Nephron (organoid): ENCODE data around the gene PHF21A.

ENCODE experiments used
- H3K27ac Mint-ChIP-seq, 3 experiments: 2 replicates each; pipeline ENCODE4 v1.8.0; 2020; ENCODE audit warnings: mixed read lengths in 3 of 3, mild to moderate bottlenecking in 2 of 3, moderate library complexity in 1 of 3
- H3K27me3 Mint-ChIP-seq: 2 replicates; pipeline ENCODE4 v1.8.0; 2021; ENCODE audit warnings: low read depth, mild to moderate bottlenecking, moderate library complexity, mixed read lengths
- H3K36me3 Mint-ChIP-seq: 2 replicates; pipeline ENCODE4 v1.8.0; 2020; ENCODE audit warnings: low read depth, mixed read lengths
- H3K4me1 Mint-ChIP-seq: 2 replicates; pipeline ENCODE4 v1.8.0; 2020; ENCODE audit warnings: mixed read lengths
- H3K4me3 Mint-ChIP-seq, 3 experiments: 2 replicates each; pipeline ENCODE4 v1.8.0; 2020; ENCODE audit warnings: mild to moderate bottlenecking in 3 of 3, mixed read lengths in 3 of 3, moderate library complexity in 2 of 3
- H3K9me3 Mint-ChIP-seq: 2 replicates; pipeline ENCODE4 v1.8.0; 2020; ENCODE audit warnings: mixed read lengths
- TF ChIP-seq, protein P1 (sequence below), 3 experiments: fragments of 200-600 bp; sonication (generic); IDR thresholded peaks; one replicate each; pipeline ENCODE4 v1.5.0; 2021; ENCODE audit warnings: antibody characterized with exemption in 3 of 3; ENCODE audit not compliant: unreplicated experiment in 3 of 3

The PHF21A gene

GRCh38 chr11:45922425-45923082 lies 198.7 kb downstream of the PHF21A start, which contains the start of gene LARGE2:
TSS of gene LARGE2 (plus strand) at chr11:45922656. CDS start at chr11:45922883, 227 bp downstream.
- Mint-ChIP-seq H3K4me1 (peaks cover 19% of the 10 kb centered on the region), H3K4me3 (peak within 1 kb of the TSS; percentile 78 to 84 (median 81)), H3K27me3 (peaks cover 58% of the 10 kb centered on the region), H3K36me3 (no peaks in the 10 kb centered on the region), H3K9me3 (no peaks in the 10 kb centered on the region), H3K27ac (peak within 1 kb of the TSS; percentile 94 to 96 (median 96))
- TF ChIP-seq, protein P1, sequence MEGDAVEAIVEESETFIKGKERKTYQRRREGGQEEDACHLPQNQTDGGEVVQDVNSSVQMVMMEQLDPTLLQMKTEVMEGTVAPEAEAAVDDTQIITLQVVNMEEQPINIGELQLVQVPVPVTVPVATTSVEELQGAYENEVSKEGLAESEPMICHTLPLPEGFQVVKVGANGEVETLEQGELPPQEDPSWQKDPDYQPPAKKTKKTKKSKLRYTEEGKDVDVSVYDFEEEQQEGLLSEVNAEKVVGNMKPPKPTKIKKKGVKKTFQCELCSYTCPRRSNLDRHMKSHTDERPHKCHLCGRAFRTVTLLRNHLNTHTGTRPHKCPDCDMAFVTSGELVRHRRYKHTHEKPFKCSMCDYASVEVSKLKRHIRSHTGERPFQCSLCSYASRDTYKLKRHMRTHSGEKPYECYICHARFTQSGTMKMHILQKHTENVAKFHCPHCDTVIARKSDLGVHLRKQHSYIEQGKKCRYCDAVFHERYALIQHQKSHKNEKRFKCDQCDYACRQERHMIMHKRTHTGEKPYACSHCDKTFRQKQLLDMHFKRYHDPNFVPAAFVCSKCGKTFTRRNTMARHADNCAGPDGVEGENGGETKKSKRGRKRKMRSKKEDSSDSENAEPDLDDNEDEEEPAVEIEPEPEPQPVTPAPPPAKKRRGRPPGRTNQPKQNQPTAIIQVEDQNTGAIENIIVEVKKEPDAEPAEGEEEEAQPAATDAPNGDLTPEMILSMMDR (IDR thresholded peaks at IDR 0.05; ENCODE audit: unreplicated experiment in 3 of 3): no peak

DNA sequence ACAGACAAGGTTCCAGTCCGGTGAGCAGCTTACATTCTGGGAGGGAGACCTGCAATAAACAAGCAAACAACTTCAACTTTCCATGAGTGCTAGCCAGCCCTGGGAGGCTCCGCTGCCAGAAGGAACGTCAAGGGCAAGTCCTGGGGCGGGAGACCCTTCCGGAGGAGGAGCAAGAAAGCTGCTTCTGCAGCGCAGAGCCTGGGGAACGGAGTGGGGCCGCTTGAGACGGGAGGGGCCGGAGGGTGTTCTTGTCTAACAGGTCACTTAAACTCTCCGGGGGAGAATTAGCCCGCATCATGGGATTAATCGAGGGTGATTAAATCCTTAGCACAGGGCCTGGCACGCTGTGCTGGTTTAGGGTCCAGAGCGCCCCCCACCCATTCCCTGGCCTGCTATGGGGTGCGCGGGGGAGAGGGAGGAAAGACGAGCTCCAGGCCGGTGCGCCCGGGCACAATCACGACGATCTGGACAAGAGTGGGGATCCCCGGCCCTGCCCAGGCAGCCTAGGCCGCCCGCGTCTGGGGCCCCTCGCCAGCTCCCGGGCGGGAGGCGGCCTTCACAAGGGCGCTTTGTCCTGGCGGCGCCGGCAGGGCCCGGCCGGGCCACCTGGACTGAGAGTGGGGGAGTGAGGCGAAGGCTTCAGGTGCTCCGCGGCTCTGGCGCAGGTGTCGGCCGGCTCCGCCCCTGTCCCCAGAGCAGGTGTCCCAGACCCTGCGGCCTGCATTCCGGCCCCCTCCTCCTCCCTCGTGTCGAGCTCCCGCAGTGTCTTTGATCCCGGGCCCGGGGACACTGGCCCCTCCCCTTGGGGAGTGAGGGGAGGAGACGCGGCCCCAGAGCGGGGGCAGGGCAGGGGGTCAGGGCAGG lies 199.5 kb downstream of the PHF21A start:
- Mint-ChIP-seq H3K9me3 (no peaks in the 10 kb centered on the region), H3K4me1 (peaks cover 19% of the 10 kb centered on the region)

DNA sequence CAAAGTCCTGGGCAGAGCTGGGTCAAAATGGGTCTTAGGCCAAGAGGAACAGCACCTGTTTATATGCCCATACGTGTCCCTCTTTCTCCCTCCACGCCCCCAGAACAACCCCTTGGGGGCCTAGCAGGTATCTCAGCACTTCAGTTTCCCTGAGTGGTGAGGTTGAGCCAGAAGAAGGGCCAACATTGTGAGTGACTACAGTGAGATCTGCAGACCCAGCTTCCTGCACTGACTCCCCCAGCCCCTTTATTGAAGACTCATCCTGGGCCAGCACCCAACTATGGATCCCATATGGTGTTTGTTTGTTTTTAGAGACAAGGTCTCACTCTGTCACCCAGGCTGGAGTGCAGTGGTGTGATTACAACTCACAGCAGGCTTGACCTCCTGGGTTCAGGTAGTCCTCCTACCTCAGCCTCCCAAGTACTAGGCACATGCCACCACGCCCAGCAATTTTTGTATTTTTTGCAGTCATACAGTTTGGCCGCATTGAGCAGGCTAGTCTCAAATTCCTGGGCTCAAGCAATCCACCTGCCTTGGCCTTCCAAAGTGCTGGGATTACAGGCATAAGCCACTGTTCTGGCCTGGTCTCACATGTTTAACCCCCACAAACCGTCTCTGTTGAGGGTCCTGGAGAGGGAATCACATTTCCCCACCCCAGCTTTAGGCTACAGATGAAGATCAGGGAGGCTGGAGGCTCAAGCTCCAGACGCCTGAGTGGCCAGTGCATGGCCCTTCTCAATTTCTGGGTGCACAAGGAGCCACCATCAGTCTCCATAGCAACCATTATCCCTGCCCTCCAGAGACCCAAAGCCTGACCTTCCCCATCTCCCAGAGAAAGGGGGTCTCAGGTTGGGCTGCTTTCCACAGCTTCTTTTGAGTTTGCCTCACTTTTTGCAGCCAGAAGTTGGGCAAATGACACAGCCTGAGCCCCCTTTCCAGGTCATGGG lies 200.4 kb downstream of the PHF21A start:
- H3K36me3 Mint-ChIP-seq: no peaks in the 10 kb centered on the region
- TF ChIP-seq, protein P1 (IDR thresholded peaks at IDR 0.05; ENCODE audit: unreplicated experiment in 3 of 3): no peak
- H3K27ac Mint-ChIP-seq: peak overlapping the region; percentile 94 to 96 (median 96)
- H3K4me3 Mint-ChIP-seq: peak overlapping the region; percentile 78 to 94 (median 89)
- peaks cover 48% of the 10 kb centered on the region for H3K27me3 Mint-ChIP-seq
- no peaks in the 10 kb centered on the region for H3K9me3 Mint-ChIP-seq
- H3K4me1 Mint-ChIP-seq: peaks cover 19% of the 10 kb centered on the region

More for the DNA sequence above, 199.5 kb downstream of the PHF21A start:
- TF ChIP-seq, protein P1 (IDR thresholded peaks at IDR 0.05; ENCODE audit: unreplicated experiment in 3 of 3): no peak
- Mint-ChIP-seq H3K27ac (peak overlapping the region; percentile 94 to 96 (median 96)), H3K27me3 (peaks cover 54% of the 10 kb centered on the region), H3K4me3 (peak overlapping the region; percentile 78 to 84 (median 81)), H3K36me3 (no peaks in the 10 kb centered on the region)

- H3K4me1 Mint-ChIP-seq: peaks cover 19% of the 10 kb centered on the region
- no peaks in the 10 kb centered on the region for H3K36me3 Mint-ChIP-seq
- H3K27ac Mint-ChIP-seq: peak overlapping the region in 1 of 3 experiments; percentile 35
- no peaks in the 10 kb centered on the region for H3K9me3 Mint-ChIP-seq
- TF ChIP-seq, protein P1 (IDR thresholded peaks at IDR 0.05; ENCODE audit: unreplicated experiment in 3 of 3): no peak
- H3K27me3 Mint-ChIP-seq: peaks cover 39% of the 10 kb centered on the region
- peak overlapping the region; percentile 89 to 97 (median 94) for H3K4me3 Mint-ChIP-seq
These were observed 201.3 kb downstream of the PHF21A start for GRCh38 chr11:45919806-45920530.
